Measurements from ENCODE around the gene PSMC3IP.
"Not testable (repeated sequence)": the region's sequence is repeated elsewhere in the genome, so short reads cannot be mapped to it uniquely, and the experiment has no call there.

PSMC3IP gene, protein sequence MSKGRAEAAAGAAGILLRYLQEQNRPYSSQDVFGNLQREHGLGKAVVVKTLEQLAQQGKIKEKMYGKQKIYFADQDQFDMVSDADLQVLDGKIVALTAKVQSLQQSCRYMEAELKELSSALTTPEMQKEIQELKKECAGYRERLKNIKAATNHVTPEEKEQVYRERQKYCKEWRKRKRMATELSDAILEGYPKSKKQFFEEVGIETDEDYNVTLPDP

DNA sequence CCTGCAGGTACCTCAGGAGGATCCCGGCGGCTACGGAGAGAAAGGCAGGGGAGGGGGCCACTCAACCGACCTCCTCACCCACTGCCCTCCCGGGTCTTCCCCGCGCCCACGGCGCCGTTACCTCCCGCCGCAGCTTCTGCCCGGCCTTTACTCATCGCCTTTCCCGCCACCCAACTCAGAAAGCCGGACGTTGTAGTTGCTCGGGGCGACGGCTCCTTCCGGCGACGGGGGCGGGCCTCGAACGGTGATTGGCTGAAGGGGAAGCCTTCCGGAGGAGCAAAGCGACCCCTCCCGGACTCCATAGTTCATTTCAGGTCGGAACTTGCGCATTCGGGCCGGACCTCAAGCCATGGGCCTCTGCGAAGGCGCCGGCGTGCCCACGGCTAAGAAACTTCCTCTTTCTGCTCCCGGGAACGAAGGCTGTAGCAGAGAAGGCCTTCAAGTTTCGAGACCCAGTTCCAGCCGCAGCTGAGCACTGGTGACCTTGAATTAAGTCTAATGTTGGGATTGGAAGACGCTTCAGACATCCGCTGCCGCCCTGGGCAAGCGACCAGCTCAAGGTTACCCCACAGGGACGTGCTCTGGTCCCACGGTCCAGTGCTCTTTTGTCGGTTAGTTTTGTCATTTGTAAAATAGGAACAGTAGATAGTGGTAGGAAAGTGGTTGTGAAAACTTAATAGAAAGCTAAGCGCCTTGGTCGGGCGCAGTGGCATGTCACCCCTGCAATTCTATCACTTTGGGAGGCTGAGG is at the start of gene PSMC3IP:
TSS of gene PSMC3IP (minus strand) at position 198 of the 750 bp plus-strand sequence. CDS start at position 155, 43 bp downstream.
- peak; percentile 92 to 93 for DNase-seq

DNA sequence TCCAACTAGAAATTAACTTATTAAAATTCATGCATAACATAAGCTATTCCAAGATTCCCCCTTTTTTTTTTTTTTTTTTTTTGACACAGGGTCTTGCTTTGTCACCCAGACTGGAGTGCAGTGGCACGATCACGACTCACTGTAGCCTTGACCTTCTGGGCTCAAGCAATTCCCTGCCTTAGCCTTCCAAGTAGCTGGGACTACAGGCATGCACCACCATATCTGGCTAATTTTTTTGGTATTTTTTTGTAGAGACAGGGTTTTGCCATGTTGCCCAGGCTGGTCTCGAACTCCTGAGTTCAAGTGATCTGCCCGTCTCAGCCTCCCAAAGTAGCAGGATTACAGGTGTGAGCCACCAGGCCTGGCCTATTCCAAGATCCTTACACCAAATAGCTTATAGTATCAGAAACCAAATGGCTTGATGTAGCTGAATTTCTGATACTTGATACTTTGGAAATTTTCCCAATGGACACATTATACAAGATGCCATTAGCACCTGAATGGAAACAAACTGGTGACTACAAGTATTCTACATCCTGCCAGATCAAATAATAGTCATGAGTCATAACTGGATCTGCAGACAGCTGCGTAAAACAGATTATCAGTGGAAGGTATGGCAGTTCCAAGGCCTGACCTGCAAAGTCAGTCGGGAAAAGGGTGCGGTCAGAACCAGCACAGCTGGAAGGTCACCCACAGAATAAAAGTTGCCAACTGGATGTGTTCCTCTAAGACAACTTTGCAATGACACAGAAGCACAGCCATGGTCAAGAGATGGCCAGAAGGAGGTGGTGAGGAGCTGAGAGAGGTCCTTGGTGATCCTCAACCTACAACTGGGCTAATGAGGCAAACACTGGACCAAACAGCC is 46.4 kb upstream of the PSMC3IP start:
- no peak for DNase-seq

DNA sequence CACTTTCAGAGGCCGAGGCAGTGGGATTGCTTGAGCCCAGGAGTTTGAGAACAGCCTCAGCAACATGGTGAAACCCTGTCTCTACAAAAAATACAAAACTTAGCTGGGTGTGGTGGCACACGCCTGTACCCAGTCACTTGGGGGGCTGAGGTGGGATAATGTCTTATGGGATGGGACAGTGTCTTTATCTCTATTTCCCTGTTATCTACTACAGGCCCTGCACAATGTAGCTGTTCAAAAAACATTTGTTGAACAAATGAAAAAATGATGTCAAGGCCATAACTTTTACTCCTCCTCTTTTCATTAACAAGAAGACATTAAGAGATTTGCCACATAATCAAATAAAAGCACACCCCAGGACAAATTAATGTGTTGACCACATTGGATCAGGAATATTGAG is 45.7 kb upstream of the PSMC3IP start:
- no peak for DNase-seq

DNA sequence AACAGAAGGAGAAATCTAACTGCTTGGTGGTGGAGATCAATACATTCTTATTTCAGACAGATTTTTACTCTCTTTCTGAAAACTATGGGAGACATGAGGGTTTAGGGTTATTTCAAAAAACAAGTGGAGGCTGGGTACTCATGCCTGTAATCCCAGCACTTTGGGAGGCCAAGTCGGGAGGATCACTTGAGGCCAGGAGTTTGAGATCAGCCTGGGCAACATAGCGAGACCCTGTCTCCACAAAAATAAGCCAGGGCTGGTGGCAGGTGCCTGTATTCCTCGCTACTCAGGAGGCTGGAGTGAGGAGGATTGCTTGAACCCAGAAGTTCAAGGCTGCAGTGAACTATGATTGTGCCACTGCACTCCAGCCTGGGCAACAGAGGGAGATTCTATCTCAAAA is 44.5 kb upstream of the PSMC3IP start:
- not testable (repeated sequence) for DNase-seq

DNA sequence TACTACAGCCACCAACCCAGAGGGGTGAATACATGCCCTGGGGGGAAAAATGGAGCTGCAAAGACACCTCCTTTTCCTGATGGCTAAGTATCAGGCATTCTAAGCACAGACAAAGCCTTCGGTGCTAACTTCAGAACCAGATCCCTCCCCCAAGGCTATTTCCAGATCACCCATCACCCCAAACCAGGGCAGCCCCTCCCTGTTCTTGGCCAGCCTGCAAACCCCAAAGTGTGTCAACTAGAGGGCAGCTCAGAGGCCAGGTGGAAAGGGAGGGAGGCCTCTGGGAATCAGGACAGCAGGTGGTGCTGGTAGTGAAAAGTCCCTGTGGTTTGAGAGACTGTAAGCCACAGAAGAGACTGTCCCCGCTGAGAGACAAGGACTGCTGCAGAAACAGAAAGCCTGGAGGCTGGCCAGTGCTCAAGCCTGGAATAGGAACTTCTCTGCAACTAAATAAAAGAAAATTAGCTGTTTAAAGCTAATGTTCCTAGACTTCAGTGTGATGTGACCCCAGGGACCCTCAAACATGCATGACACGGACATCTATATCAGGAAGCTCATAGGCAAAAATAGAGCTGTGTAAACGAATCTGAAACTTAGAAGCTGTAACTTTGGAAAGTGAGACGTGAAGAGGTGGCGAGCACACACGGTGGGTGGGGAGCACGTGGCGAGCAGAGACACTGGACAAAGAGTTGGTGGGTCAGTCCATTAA is 41.1 kb upstream of the PSMC3IP start:
- peak in 1 of 2 donors; percentile 2 for DNase-seq

DNA sequence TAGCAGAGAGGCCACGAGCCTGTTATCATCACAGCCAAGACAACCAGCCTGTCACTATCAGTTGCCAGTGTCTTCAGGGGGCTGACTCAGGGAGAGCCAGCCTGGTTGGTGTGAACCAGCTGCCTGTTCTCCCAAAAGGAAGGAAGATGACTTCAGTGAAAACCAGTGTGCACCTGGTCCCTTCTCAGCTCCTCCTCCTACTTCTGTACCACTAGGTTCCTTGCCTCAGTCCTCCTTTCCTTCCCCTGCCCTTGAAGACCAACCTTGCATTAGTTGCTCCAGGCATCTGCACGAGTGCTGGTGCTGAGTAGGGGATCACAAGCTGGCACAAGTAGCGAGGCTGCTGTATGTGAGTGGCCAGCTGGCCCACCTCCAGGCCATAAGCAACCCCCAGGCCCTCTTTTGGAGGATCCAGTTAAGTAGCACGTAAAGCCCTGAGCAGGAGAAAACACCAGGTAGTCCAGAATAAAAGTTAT is 40.5 kb upstream of the PSMC3IP start:
- no peak for DNase-seq

DNA sequence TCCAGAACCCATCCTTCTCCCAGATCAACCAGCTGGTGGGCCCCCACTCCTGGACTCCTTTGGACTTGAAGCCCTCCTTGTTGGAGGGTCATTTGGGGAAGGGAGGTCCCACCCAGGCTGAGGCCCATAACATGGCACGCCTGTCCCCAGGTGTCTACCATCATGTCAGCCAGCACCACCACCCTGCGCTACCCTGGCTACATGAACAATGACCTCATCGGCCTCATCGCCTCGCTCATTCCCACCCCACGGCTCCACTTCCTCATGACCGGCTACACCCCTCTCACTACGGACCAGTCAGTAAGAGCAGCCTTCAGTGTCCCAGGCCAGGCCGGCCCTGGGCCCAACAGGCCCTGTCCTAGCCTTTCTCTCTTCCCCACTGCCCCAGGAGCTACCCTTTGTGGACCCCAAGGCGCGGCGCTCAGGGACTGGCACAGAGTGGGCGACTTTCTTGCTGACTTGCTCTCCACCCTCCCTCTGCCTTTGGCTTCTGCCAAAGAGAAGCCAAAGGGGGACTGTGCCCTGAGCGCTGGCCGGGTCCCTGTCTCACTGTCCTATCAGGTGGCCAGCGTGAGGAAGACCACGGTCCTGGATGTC is 36.3 kb upstream of the PSMC3IP start:
- DNase-seq = no peak

DNA sequence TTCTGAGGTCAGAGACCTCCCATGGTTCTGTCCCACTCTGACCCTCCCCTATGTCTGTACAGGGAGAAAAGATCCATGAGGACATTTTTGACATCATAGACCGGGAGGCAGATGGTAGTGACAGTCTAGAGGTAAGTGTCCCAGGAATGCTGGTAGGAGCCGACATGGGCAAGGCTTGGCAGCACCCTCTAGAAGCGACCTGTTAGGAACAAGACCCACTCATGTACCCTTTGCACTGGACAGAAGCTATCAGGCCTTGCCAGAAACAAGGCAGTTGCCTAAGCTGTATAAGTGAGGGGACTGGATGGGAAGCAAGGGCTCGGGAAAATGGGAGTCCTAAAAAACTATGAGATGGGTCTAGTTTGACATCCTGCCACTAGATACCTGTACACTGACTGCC is 34.5 kb upstream of the PSMC3IP start:
- DNase-seq = no peak

DNA sequence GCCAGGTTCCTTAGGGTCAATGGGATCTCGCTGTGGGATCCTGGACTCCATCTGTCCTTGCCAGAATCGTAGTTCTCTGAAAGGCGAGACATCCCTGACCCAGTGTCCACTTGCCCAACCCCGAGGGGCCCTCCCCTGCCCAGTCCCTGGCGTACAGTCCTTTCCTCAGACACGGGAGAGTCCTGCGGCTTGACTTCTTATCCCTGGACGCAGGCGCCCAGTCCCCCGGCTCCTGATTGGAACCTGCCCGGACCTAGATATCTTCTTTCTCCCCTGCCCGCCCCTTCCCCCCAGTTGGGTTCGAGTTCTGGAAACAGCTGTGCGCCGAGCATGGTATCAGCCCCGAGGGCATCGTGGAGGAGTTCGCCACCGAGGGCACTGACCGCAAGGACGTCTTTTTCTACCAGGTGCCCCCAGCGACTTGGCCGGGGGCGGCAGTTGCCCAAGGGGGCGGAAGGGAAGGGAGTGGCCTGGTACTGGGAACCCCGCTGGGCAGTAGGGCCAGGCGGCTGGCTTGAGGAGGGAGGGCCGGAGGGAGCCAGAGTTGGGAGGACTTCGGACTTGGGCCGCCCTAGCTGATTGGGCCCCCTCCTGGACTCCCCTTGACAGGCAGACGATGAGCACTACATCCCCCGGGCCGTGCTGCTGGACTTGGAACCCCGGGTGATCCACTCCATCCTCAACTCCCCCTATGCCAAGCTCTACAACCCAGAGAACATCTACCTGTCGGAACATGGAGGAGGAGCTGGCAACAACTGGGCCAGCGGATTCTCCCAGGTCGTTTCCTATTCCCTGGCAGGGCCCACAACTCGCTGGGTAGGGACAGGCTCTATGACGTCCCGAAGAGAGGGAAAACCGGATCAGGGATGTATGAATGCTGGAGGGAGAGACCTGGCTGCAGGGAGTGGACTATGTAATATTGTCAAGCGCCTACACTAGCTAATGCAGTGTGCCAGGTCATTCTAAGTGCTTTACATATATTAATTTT is 32.6 kb upstream of the PSMC3IP start:
- not testable (repeated sequence) for DNase-seq

DNA sequence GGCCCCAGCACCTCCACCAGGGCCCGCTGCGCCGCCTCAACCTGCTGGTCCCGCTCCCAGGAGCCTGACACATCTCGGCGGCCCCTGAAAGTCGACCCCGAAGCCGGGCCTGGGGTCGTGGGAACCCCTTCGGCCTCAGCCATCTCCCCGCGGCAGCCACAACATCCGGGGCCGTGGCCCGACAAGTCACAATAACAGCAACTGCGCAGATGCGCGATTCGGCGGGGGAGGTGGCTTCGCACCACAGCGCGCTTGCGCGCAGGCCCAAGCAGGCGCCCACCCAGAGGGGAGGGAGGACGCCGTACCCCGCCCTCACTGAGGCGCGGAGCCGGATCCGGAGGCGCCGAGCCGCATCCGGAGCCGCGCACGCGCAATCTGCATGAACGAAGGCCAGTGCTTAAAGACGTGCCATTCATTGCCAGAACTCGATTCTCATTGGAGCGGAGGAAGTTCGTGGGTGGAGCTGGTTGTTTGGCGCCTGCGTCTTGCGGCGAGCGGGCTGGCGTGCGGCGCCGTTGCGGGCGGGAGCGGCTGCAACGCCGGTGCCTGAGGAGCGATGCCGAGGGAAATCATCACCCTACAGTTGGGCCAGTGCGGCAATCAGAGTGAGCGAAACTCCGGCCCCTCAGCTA is 31.8 kb upstream of the PSMC3IP start, which contains the start of the genes RETREG3 and TUBG1:
TSS of gene RETREG3 (minus strand) at position 193 of the 632 bp plus-strand sequence. CDS start at position 143, 50 bp downstream.
TSS of gene TUBG1 (plus strand) at position 502 of the 632 bp plus-strand sequence. CDS start at position 557, 55 bp downstream.
- DNase-seq = peak; percentile 100

DNA sequence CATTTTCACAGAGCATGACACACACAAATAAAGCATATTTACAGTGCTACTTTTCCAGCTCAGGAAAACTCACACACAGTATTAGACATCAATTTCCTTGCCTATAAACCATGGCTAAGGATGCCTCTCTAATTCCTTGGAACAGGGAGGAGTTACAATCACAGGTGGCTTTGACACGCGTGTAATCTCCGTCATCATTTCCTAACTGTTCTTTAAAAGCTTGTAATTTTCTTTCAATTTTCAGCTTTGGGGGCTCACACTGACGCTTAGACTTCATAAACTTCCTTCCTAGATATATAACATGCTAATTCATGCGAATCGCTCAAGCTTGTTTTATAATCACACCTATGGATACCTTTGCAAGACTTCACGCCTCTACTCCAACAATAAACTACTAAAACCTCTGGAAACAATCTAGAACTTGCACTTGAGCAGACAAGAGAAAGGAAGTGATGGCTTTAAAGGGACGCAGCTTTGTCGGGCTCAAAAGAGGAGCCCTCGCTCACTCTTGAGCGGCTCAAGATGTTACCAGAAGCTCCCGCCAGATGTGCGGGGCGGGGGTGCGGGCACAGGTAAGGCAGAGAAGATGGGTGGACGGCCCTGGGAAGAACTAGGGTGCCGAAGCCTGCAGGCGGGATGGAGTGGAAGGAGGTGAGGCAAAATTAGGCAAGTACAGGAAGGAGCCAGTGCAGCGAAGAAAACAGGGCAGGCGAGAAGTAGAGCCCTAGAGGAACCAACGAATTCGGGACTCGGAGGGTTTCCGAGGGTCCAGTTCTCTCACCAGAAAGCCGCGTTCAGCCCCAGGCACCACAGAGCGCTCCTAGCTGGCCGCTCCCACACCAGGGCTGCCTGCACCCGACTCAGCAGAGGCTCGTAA is 31.0 kb upstream of the PSMC3IP start:
- peak in 1 of 2 donors; percentile 25 for DNase-seq

DNA sequence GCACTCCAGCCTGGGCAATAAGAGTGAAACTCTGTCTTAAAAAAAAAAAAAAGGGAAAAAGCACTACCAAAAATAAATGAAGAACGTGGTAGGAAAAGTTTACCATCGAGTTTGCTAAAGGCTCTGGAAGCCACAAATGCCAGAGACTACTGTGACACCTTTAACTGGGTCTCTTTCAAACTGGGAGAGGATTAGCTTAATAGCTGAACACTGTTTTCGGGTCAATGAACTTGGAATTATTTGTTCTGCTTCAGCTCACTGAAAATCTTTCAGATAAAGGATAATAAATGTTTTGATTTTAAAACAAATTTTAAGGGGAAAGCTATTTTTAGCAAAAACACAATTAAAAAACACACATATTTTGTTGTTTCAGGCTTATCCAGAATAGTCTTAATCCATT is 30.2 kb upstream of the PSMC3IP start:
- DNase-seq = no peak

DNA sequence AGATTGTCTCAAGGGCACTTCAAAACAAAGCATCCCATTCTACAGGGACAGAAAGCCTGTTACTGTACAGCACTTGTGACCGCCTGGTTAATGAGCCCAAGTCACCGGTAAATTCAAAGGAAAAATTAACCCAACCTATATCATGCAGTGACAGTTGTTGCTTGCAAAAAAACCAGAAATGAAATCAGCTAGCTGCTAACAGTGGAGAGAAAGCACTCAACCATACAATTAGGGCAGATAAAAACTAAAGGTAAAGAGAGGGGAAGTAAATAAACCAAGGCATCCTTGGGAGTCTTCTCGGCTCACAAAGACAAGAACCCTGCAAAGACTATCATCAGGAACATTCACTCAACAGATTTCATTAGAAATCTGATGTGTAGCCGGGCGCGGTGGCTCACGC is 25.8 kb upstream of the PSMC3IP start:
- DNase-seq = no peak

DNA sequence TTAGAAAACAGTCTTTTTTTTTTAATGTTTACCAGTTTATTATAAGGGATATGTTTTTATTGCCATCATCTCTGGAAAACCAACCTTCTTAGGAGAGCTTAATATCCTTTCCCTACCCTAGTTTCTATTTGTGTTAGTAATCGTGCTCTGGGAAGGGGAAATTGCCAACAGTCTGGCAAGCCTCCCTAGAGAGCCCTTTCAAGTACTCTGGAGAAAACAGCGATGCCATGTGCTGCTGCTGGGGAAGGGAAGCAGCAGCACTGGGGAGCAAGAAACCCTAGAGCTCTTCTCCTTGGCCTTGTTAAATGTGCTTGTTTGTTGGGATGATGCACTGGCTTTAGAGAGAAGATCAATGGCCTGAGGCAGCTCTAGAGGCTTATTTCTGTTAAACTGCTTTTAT is 21.4 kb upstream of the PSMC3IP start:
- no peak for DNase-seq

DNA sequence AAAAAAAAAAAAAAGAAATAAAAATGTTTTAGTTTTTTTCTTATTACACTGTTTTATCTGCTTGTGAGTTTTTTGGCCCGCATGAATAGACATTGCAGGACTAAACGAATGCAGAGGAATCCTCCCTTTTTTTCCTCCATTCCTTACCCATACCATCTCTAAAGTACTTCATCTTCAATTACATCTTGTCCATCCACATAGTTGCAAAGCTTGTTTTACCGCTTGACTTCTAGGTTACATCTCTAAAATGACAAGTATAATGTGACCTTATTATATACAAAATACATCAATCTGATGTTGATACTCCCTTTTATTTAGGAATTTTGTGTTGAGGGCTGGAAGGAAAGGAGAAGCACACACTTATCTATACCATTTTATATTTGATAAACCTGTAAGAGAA is 18.9 kb upstream of the PSMC3IP start:
- no peak for DNase-seq

DNA sequence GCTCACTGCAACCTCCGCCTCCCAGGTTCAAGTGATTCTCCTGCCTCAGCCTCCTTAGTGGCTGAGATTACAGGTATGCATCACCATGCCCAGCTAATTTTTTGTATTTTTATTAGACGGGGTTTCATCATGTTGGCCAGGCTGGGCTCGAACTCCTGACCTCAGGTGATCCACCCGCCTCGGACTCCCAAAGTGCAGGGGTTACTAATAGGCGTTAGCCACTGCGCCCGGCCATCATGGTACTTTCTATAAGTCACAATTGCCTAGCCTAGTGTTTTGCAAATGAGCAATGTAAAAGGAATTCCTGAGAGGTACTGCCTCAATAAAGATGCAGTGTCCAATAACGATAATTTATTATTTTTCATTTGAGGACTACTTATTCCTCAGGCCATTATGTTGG is 13.9 kb upstream of the PSMC3IP start:
- DNase-seq = no peak

DNA sequence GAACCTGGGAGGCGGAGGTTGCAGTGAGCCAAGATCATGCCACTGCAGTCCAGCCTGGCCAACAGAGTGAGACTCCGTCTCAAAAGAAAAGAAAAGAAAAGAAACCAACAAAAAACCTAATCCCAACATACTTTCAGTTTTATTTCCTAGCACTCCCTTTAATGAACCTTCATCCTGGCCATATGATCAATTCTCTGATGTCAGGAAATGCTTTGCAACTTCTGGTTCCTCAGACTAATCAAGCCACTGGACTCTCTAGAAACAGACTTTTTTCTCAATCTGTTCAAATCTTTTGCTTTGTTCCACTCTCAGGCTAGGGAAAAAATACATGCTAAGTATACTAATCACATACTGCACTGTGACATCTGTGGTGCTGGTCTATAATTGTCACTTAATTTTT is 13.4 kb upstream of the PSMC3IP start:
- DNase-seq = no peak

DNA sequence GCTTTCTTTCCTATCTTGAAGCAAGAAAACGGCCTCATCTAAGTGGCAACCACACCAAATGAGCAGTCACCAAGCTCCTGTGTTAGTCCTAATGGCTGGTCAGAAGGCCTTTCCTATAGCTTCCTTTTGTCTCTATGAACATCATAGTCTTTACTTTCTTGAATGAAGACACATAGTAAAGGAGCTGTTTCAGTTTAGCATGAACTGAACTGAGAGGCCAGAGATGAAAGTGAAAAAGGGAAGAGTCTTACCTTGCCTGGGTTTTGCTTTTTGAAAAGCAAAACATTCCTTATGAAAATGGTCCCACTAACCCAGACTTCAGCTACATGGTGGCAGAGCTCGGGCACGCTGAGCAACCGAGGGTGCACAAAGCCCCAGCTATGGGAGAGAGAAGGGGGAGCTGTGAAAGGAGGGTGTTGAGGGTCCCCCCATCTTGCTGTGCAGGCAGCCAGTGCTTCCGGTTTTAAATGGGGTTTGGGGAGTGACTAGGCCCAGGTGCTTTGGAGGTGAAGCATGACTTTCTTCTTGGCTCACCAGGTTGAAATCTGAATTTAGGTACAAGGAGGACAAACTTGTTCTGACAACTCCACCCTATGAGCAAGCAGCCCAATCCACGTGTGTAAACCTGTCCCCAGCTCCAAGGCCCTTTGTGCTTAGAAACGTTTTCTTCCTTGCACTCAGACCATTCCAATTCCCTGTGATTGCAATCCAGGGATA is 9.1 kb upstream of the PSMC3IP start:
- DNase-seq = no peak

DNA sequence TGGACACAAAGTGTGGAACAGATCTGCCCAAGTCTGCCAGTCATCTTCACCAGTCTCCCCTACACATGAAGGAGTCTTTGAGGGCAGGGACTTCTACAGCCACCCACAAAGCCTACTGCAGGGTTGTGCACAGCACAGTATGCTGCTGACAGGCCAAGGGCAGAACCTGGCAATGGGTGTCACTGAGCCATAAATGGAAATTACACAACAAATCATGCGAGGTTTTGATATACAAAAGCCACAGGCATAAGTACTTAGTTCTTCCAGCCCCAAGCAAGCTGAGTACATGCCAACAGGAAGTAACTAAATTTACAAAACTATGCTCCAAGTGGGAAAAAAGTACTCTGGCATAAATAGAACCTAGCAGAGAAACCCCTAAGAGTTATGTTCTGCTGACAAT is 7.8 kb upstream of the PSMC3IP start:
- DNase-seq = no peak

All from CD4-positive, alpha-beta T cell treated with Interferon alpha-2 for 1 hour (primary cell).